Fibroblast of skin of right quadriceps (primary cell): ENCODE results near the gene TAS2R43.
"Not testable (repeated sequence)": the region's sequence is repeated elsewhere in the genome, so short reads cannot be mapped to it uniquely, and the experiment has no call there.

Experiments
- DNase-seq: peaks from one replicate; pipeline ENCODE4 v3.0.0-alpha.2; 2013

Gene TAS2R43

GRCh38 chr12:11092128-11092527 lies at the start of gene TAS2R43:
TAS2R43 (minus strand) TSS chr12:11092313; CDS start chr12:11092229, 84 bp downstream.
- DNase-seq, result no peak

DNA sequence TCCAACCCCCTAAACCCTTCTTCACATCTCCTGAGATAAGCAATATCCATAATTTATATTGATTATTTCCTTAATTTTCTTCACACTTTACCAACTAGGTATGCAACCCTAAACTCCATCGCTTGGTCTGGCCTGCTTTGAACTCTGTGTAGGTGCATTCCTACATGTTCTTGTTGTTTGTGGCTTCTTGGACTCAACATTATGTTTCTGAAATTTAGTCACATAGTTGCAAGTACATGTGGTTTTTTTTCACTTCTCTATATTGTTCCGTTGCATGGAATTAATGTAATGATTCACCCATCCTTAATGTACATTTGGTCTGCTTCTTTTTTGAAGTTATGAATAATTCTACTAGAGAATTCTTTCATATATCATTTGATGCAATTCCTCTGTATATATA lies 44.0 kb upstream of the TAS2R43 start:
- DNase-seq, result no peak

- DNase-seq, result no peak
Observed at GRCh38 chr12:11134305-11134704, 42.2 kb upstream of the TAS2R43 start, which contains the start of gene TAS2R30. TAS2R30 (minus strand) TSS chr12:11134644; CDS start chr12:11134244, 400 bp downstream.

GRCh38 chr12:11133816-11134215 lies 41.7 kb upstream of the TAS2R43 start:
- DNase-seq, result no peak

GRCh38 chr12:11133162-11133561 lies 41.0 kb upstream of the TAS2R43 start:
- no peak for DNase-seq

- DNase-seq, result no peak
Observed at GRCh38 chr12:11130999-11131398, 38.9 kb upstream of the TAS2R43 start.

- no peak for DNase-seq
Observed at GRCh38 chr12:11130382-11130781, 38.3 kb upstream of the TAS2R43 start.

GRCh38 chr12:11114130-11114529 lies 22.0 kb upstream of the TAS2R43 start:
- not testable (repeated sequence) for DNase-seq

DNA sequence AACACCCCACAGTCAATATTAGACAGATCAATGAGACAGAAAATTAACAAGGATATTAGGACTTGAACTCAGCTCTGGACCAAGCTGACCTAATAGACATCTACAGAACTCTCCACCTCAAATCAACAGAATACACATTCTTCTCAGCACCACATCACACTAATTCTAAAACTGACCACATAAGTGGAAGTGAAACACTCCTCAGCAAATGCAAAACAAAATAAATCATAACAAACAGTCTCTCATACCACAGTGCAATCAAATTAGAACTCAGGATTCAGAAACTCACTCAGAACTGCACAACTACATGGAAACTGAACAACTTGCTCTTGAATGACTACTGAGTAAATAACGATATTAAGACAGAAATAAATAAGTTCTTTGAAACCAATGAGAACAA lies 19.1 kb upstream of the TAS2R43 start:
- not testable (repeated sequence) for DNase-seq

GRCh38 chr12:11108862-11109261 lies 16.7 kb upstream of the TAS2R43 start:
- no peak for DNase-seq

GRCh38 chr12:11107719-11108118 lies 15.6 kb upstream of the TAS2R43 start:
- no peak for DNase-seq

- no peak for DNase-seq
Observed at GRCh38 chr12:11106288-11106687, 14.2 kb upstream of the TAS2R43 start.

DNA sequence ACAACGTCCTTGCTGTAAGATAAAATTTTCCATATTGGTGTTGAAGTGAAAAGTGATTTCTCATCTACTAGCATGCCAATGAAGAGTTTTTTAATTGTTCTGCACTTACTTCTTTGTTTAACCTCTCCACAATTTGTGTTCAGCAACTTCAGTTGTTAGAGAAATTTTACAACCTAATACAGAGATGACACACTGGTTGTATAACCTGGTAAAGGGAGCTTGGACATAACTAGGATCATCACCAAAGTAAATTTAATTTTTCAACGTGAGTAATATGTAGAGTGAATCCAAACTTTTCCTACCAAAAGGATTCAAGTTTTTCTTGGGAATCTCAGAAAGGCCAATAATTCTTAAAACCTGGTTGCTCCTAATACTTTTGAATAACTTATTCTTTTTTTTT lies 13.4 kb upstream of the TAS2R43 start:
- no peak for DNase-seq

GRCh38 chr12:11094910-11095309 lies 2.8 kb upstream of the TAS2R43 start:
- DNase-seq, result not testable (repeated sequence)

DNA sequence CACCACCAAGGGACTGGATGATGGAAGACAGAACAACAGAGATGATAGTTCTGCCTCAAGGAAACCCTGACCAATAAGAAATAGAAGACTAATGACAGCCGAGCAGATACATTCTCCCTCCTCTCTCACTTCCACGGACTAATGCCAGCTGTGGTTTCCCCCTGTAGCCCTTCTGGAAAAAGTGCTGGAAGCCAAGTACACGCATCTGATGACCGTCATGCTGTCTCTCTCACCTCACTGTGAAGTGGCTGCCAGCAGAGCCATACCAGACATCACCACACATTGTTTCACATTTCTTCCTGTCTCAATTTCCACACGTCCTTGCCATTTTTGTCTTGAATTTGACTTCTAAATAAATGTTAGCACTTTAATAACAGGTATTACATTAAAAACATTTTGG lies 2.9 kb downstream of the TAS2R43 start:
- no peak for DNase-seq

DNA sequence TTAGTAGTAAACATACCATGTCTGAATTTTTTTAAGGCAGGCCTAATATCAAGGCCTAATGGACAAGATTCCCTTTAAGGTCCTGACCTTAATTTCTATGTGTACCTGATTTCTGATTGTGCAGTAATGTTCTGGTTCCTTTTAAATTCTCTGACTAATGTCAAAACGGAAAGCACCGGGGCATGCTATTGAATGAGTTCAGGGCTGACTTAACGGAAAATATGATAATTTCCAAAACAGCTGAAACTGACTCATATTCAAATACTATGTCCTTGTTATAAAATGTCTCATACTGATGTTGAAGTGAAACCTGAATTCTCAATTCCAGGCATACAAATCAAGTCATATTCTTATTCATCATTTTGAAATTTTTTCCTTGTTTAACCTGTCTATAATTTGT lies 6.7 kb downstream of the TAS2R43 start:
- no peak for DNase-seq

DNA sequence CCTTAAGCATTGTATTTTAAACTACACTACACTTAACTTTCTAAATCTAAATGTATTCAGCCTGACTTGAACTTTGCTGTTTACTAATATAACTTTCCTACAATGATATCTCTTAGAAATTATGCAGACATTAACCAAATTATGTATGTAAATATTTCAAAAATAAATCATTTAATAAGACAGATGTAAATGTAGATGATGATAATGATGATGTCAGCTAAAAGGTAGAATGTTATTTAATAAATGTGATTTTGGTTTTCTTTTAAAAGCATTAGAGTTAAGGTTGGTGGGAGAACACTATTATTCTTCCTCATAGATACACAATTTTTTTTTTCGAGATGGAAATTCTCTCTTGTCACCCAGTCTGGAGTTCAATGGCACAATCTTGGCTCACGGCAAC lies 10.1 kb downstream of the TAS2R43 start:
- DNase-seq, result no peak

DNA sequence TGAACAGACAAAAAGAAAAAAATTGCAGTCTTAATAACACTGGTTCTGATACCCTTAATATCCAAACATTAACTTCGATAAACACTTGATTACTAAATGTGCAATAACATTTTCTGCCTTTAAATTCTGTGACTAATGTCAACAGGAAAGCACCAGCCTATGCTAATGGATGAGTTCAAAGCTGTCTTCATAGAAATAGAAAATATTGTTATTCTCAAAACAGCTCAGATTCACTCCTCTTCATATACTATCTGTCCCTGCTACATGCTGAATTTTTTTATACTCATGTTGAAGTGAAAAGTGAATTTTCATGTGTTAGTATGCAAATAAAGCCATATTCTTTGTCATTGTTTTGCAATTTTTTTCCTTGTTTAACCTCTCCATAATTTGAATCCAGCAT lies 13.9 kb downstream of the TAS2R43 start:
- no peak for DNase-seq

DNA sequence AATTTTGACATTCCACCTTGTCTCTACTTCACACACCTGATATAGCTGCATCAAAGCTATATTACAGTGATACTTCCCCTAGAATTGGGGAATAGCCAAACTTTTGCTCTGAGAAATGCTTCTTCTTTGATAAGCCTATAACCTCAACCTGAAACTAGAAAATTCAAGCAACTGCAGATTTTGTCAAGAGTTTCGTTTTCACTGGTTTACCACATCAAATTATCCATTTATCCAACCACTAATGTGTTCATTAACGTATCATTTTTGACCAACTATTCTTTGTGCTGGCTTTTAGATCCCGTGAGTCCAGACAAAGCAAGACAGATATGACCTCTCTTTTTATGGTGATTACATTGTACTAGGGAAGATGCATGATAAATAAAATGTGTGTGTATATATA lies 16.5 kb downstream of the TAS2R43 start:
- DNase-seq, result no peak

DNA sequence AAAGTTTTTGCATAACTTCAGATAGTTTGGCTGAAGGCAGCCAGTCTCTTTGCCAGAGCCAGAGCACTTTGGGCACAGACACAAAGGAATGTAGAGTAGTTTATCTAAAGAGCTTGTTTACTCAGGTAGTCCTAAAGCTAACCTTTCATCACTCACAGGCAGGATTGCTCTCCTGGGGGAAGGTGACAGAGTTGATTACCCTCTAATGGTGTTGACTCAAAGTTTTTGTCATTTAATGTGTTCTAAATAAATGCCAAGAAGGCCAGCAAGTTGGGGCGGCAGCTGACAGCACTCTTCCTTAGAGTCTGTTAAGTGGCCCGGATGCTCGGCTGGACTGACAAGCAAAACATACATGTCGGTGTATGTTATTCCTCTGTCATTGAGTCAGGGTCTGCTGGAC lies 20.7 kb downstream of the TAS2R43 start:
- no peak for DNase-seq

DNA sequence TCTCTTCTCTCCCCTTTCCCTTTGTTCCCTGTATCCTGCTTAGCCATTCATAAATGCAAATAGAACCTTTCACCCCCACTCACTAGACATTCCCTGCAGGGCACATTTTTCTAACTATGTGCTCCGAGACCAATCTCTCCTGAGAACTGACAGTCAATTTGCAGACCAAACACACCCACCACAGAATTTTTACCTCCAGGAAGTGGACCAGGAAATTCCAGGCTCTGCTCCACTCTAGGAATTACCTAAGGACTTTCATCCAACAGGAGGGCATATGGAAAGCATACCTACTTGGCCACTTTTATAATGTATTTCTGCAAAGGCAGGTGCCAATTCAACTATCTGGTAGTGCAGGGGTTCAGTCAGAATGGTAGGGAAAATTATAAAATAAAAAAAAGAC lies 21.1 kb downstream of the TAS2R43 start:
- no peak for DNase-seq

- DNase-seq, result no peak
Observed at GRCh38 chr12:11069854-11070365, 22.2 kb downstream of the TAS2R43 start.

- peak; percentile 10 for DNase-seq
Observed at GRCh38 chr12:11067514-11067913, 24.6 kb downstream of the TAS2R43 start.

- not testable (repeated sequence) for DNase-seq
Observed at GRCh38 chr12:11062194-11062593, 29.9 kb downstream of the TAS2R43 start, which contains the start of gene TAS2R46. TAS2R46 (minus strand) TSS chr12:11062294; CDS start chr12:11062294, 0 bp downstream.

DNA sequence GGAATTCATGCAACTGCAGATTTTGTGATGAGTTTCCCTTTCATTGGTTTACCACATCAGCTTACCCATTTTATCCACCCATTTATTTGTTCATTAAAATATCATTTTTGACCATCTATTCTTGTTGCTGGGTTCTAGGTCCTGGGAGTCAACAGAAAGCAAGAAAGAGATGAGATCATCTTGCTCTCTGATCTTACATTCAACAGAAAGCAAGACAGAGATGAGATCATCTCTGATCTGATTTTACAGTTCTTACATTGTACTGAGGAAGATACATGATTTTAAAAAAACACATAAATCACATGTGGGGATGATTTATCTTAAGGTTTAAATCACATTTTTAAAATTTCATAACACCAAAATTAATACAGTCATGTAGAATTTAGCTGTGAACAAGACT lies 32.3 kb downstream of the TAS2R43 start:
- DNase-seq, result peak; percentile 3
